Measurements from ENCODE around the gene ANKHD1.
A peak's percentile ranks its signal among the peaks of the same experiment; 100 is the strongest.

ANKHD1 gene

DNA sequence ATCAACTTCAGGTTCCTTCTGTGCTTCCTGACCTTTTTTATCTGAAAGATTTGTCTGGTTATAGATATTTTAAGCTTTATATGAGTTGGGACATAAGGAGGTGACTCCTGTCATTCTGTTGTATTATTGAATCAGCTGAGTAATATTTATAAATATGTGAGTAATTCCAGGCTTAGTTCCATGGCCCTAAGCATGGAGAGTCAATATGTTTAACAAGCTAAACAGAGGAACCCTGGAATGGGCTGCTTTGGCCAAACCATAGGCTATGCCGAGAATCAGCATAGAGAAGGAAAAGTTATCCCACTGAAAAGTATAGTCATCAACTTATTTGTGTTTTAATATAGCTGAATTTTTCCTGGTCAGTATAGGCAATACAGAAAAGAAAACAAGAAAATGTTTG is 138.6 kb downstream of the ANKHD1 start:
- TF ChIP-seq, protein P1, sequence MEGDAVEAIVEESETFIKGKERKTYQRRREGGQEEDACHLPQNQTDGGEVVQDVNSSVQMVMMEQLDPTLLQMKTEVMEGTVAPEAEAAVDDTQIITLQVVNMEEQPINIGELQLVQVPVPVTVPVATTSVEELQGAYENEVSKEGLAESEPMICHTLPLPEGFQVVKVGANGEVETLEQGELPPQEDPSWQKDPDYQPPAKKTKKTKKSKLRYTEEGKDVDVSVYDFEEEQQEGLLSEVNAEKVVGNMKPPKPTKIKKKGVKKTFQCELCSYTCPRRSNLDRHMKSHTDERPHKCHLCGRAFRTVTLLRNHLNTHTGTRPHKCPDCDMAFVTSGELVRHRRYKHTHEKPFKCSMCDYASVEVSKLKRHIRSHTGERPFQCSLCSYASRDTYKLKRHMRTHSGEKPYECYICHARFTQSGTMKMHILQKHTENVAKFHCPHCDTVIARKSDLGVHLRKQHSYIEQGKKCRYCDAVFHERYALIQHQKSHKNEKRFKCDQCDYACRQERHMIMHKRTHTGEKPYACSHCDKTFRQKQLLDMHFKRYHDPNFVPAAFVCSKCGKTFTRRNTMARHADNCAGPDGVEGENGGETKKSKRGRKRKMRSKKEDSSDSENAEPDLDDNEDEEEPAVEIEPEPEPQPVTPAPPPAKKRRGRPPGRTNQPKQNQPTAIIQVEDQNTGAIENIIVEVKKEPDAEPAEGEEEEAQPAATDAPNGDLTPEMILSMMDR (IDR thresholded peaks at IDR 0.05; ENCODE audit: low read depth, low read length, missing control alignments) = no peak
- no peak for DNase-seq (ENCODE audit: extremely low read depth, low read depth)
- H3K4me3 ChIP-seq (replicated peaks; ENCODE audit: low read depth, low read length) = no peak overlapping the region

DNA sequence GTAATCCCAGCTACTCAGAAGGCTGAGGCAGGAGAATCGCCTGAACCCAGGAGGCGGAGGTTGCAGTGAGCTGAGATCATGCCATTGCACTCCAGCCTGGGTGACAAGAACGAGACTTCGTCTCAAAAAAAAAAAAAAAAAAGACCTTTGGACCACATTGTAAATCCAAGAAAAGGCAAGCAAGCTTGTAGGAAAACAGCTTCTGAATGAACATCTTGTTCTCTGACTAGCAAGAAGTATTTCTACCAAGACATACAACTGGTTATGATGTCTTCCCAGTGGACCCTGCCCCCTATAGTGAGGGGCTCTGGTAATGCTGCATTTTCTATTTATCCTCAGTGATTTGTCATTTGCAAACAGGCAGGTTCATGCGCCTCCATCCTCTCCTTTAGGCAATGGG is 141.3 kb downstream of the ANKHD1 start:
- TF ChIP-seq, protein P1 (IDR thresholded peaks at IDR 0.05; ENCODE audit: low read depth, low read length, missing control alignments) = no peak
- H3K4me3 ChIP-seq (replicated peaks; ENCODE audit: low read depth, low read length) = no peak overlapping the region
- DNase-seq (ENCODE audit: extremely low read depth, low read depth) = no peak

GRCh38 chr5:140544986-140545385 is 143.4 kb downstream of the ANKHD1 start:
- TF ChIP-seq, protein P1 (IDR thresholded peaks at IDR 0.05; ENCODE audit: low read depth, low read length, missing control alignments) = no peak
- no peak for DNase-seq (ENCODE audit: extremely low read depth, low read depth)
- no peak overlapping the region for H3K4me3 ChIP-seq (replicated peaks; ENCODE audit: low read depth, low read length)

DNA sequence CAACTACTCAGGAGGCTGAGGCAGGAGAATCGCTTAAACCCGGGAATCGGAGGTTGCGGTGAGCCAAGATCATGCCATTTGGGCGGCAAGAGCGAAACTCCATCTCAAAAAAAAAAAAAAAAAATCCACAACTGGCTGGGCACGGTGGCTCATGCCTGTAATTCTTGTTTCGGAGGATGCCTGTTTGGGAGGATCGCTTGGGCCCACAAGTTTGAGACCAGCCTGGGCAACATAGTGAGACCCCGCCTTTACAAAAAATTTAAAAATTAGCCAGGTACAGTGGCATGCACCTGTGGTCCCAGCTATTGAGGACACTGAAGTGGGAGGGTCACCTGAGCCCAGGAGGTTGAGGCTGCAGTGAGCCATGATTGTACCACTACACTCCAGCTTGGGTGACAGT is 144.0 kb downstream of the ANKHD1 start:
- no peak for DNase-seq (ENCODE audit: extremely low read depth, low read depth)
- H3K4me3 ChIP-seq (replicated peaks; ENCODE audit: low read depth, low read length) = no peak overlapping the region

DNA sequence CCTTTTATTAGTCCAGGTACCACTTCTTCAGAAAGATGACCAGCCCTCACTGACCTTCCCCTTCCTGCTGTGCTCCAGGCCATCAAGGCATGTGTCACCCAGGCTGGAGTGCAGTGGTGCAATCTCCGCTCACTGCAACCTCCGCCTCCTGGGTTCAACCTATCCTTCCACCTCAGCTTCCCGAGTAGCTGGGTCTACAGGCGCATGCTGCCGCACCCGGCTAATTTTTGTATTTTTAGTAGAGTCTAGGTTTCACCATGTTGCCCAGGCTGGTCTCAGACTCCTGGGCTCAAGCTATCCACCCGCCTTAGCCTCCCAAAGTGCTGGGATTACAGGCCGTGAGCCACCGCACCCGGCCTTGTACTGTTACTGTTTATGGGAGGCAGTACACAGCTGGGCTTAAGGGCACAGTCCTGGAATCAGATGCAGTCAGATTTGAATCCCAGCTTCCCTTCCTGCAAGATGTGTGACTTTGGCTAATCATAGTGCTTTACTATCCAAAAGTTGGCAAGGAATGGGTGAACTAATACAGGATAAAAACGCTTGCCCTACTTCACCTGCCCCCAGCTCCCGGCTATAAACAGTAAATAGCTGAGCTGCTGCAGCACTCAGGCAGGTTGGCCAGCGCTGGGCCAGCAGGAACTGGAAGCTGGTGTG is 145.3 kb downstream of the ANKHD1 start:
- DNase-seq (ENCODE audit: extremely low read depth, low read depth) = no peak
- H3K4me3 ChIP-seq (replicated peaks; ENCODE audit: low read depth, low read length) = no peak overlapping the region
- TF ChIP-seq, protein P1 (IDR thresholded peaks at IDR 0.05; ENCODE audit: low read depth, low read length, missing control alignments) = no peak

More for the DNA sequence above, 144.0 kb downstream of the ANKHD1 start:
- TF ChIP-seq, protein P1 (IDR thresholded peaks at IDR 0.05; ENCODE audit: low read depth, low read length, missing control alignments) = no peak

DNA sequence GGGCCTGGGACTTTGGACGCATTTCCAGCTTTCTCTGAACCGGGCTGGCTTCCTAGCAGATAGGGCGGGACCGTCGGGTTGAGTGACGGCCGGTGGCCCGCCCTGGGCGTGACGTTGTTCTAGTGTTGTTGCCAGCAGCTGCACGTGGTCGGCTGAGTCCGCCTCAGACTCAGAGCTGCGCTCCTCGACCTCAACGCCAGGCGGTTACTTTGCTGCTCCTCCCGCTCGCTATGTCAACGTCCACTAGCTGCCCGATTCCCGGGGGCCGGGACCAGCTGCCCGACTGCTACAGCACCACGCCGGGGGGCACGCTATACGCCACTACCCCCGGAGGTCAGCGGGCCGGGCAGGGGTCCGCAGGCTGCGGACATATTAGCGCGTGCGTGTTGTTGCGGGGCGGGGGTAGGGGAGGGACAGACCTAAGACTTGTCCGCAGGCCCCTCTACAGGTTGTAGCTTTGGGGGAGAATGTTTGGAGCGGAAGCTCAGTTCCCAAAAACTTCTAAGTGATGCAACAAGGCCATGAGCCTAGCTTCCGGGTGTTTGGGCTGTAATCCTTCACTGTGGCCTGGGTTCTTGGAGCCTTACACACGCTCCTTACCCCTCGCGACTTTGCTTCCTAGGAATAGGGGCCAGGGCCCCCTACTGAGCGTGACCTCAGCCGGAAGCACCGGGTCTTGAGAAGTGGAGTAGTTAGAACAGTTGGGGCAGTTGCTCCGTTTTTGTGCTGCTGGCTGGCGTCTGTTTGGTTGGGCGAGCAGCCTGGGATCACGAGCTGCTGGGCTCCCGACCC is 146.1 kb downstream of the ANKHD1 start, which contains the start of gene EIF4EBP3:
Gene EIF4EBP3 (plus strand): TSS at position 155 of the 792 bp plus-strand sequence. CDS start 76 bp downstream, at position 231.
- DNase-seq (ENCODE audit: extremely low read depth, low read depth) = peak; percentile 87
- H3K4me3 ChIP-seq (replicated peaks; ENCODE audit: low read depth, low read length) = peak within 1 kb of the TSS; percentile 49
- TF ChIP-seq, protein P1 (IDR thresholded peaks at IDR 0.05; ENCODE audit: low read depth, low read length, missing control alignments) = peak; percentile 35

Data from HFF-Myc (cell line).